Activated CD8-positive, alpha-beta T cell treated with anti-CD3 and anti-CD28 coated beads for 36 hours (primary cell): Measurements from ENCODE around the gene SMIM15. TPM values are rescaled to one million over a fixed set of nuclear protein-coding genes. Genes with fewer than 3 reads are reported as not detected.

Source experiments
- ATAC-seq: fragments of 200-7000 bp; cut with Tn5 transposase; one replicate; pipeline ENCODE4 v1.10.0; 2021; ENCODE audit warnings: mild to moderate bottlenecking, moderate library complexity
- CTCF ChIA-PET: fragments of 350-600 bp; sonication (Branson Sonifier 250); formaldehyde crosslinking; loops from one replicate; lab custom pipeline; 2021; ENCODE audit warnings: antibody characterized with exemption; lab: Charles Lee
- POLR2A ChIA-PET: fragments of 350-600 bp; sonication (Branson Sonifier 250); formaldehyde crosslinking; loops from one replicate; lab custom pipeline; 2021; ENCODE audit warnings: antibody characterized with exemption; lab: Charles Lee
- DNase-seq: peaks from one replicate; pipeline ENCODE4 v3.0.0-alpha.2; 2020
- H3K27ac Mint-ChIP-seq: one replicate; pipeline ENCODE4 v1.8.0; 2021; ENCODE audit warnings: mild to moderate bottlenecking, mixed read lengths
- H3K27me3 Mint-ChIP-seq: one replicate; pipeline ENCODE4 v1.8.0; 2021; ENCODE audit warnings: mixed read lengths
- H3K36me3 Mint-ChIP-seq: one replicate; pipeline ENCODE4 v1.8.0; 2021; ENCODE audit warnings: low read depth, mixed read lengths
- H3K4me1 Mint-ChIP-seq: one replicate; pipeline ENCODE4 v1.8.0; 2021; ENCODE audit warnings: low read depth, mixed read lengths
- H3K4me3 Mint-ChIP-seq: one replicate; pipeline ENCODE4 v1.8.0; 2021; ENCODE audit warnings: mild to moderate bottlenecking, moderate library complexity, mixed read lengths
- H3K9me3 Mint-ChIP-seq: one replicate; pipeline ENCODE4 v1.8.0; 2021; ENCODE audit warnings: mixed read lengths
- CTCF ChIP-seq: fragments of 200-600 bp; IDR thresholded peaks from one replicate; pipeline ENCODE4 v1.8.0; 2022; ENCODE audit warnings: antibody characterized with exemption, mild to moderate bottlenecking
- intact Hi-C: fragments of 100-400 bp; cut with micrococcal nuclease; formaldehyde crosslinking; loops from one replicate; pipeline ENCODE4 v1.10.0; 2022
- total RNA-seq, 2 experiments: library from RNA; stranded (reverse); gene quantifications; one replicate each; pipeline ENCODE4 v1.2.3, GENCODE V29; 2021

SMIM15 gene
- total RNA-seq, 2 experiments from 2014 or later = 58.9 to 64.3 TPM

DNA sequence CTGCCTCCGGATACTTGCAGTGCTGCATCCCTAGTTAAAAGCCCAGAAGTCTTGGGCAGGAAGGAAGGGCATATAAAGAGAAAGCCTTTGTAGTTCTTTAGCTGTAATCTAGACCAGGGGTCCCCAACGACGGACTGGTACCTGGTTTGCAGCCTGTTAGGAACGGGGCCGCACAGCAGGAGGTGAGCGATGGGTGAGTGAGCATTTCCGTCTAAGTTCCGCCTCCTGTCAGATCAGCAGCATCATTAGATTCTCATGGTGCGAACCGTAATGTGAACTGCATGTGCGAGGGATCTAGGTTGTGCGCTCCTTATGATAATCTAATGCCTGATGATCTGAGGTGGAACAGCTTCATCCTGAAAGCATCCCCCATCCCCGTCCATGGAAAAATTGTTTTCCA, 1.6 kb upstream of the SMIM15 start:
- ATAC-seq (no peak), DNase-seq (no peak)
- Mint-ChIP-seq H3K4me3 (peak overlapping the region; percentile 95), H3K27ac (no peak overlapping the region), H3K36me3 (peaks cover 32% of the 10 kb centered on the region), H3K27me3 (no peaks in the 10 kb centered on the region), H3K9me3 (no peaks in the 10 kb centered on the region), H3K4me1 (peaks cover 30% of the 10 kb centered on the region)
- intact Hi-C loops = no loop called here
- TF ChIP-seq CTCF = no peak
- ChIA-PET POLR2A (interaction anchor here (1.3 kb wide), 1 partner anchor 13 kb away, joined by 3 read pairs; no protein-coding TSS in a partner anchor), CTCF (interaction anchor here (0.7 to 1.3 kb wide), 4 partner anchors 109 to 495 kb away, joined by 3 to 4 read pairs (median 4); no protein-coding TSS in a partner anchor)

GRCh38 chr5:61162832-61163567, 732 bp upstream of the SMIM15 start:
- CTCF ChIA-PET = interaction anchor here (1.3 kb wide), 1 partner anchor 108 kb away, joined by 4 read pairs; no protein-coding TSS in a partner anchor
- POLR2A ChIA-PET = interaction anchor here (1.0 to 1.3 kb wide), 5 partner anchors 14 to 173 kb away, joined by 3 read pairs; no protein-coding TSS in a partner anchor
- ATAC-seq (no peak), DNase-seq (no peak)
- H3K9me3 Mint-ChIP-seq = peaks cover 2% of the 10 kb centered on the region
- H3K4me1 Mint-ChIP-seq = peaks cover 34% of the 10 kb centered on the region
- peak overlapping the region; percentile 96 for H3K27ac Mint-ChIP-seq
- no peak for TF ChIP-seq CTCF
- no peaks in the 10 kb centered on the region for H3K27me3 Mint-ChIP-seq
- H3K4me3 Mint-ChIP-seq = peak overlapping the region; percentile 95
- intact Hi-C loops = no loop called here
- H3K36me3 Mint-ChIP-seq = peaks cover 40% of the 10 kb centered on the region

DNA sequence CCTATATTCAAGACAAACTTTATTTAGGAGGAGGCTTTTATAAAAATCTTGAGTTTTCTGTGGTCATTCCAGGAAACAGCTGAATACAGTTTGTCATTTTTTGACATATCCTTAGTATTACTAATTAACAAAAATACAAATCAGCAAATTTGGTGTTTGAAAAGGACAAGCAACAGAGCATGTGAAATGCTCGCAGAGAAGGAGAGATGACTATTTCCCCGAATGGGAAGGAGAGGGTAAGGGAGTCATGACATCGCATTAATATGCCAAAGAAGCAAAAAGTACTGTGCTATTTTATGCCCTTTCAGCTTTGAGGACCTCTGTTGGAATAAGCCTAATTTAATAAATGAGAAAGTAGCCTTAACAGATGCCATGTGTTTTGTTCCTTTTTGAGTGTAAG, 1.8 kb downstream of the SMIM15 start:
- ATAC-seq = no peak
- no peaks in the 10 kb centered on the region for H3K27me3 Mint-ChIP-seq
- DNase-seq = no peak
- peak overlapping the region; percentile 68 for H3K27ac Mint-ChIP-seq
- no peak for TF ChIP-seq CTCF
- peaks cover 34% of the 10 kb centered on the region for H3K4me1 Mint-ChIP-seq
- ChIA-PET POLR2A (no interaction called here), CTCF (no interaction called here)
- H3K9me3 Mint-ChIP-seq = peaks cover 4% of the 10 kb centered on the region
- peak overlapping the region; percentile 95 for H3K4me3 Mint-ChIP-seq
- intact Hi-C loops = no loop called here
- H3K36me3 Mint-ChIP-seq = peaks cover 54% of the 10 kb centered on the region

DNA sequence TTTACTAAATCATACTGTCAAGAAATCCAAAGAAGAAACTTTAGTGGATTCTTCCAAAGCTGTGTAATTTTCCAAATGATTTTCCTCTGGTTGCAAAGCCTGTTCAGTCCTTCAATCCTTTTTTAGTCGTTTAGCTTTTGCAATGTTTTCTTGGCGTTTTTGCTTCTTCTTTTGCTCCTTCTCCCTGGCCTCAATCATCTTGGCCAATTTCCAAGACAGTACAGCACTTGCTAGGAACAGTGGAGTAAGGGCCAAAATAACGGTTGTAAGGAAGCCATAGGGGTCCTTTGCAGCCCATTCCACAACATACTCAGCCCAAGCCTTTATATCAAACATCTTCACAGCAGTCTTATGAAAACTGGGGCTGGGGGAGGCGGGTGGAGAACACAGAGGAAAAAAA, 2.4 kb downstream of the SMIM15 start:
- intact Hi-C loops = no loop called here
- peaks cover 34% of the 10 kb centered on the region for H3K4me1 Mint-ChIP-seq
- ChIA-PET POLR2A (no interaction called here), CTCF (no interaction called here)
- peak overlapping the region; percentile 68 for H3K27ac Mint-ChIP-seq
- ATAC-seq (no peak), DNase-seq (no peak)
- TF ChIP-seq CTCF = no peak
- H3K9me3 Mint-ChIP-seq = peaks cover 8% of the 10 kb centered on the region
- H3K4me3 Mint-ChIP-seq = no peak overlapping the region
- H3K36me3 Mint-ChIP-seq = peaks cover 60% of the 10 kb centered on the region
- no peaks in the 10 kb centered on the region for H3K27me3 Mint-ChIP-seq

GRCh38 chr5:61159070-61159469, 3.2 kb downstream of the SMIM15 start:
- TF ChIP-seq CTCF = no peak
- ChIA-PET CTCF (interaction anchor here (1.5 kb wide), 1 partner anchor 16 kb away, joined by 3 read pairs; no protein-coding TSS in a partner anchor), POLR2A (no interaction called here)
- H3K27ac Mint-ChIP-seq = no peak overlapping the region
- ATAC-seq = no peak
- intact Hi-C loops = no loop called here
- H3K4me1 Mint-ChIP-seq = peaks cover 34% of the 10 kb centered on the region
- peaks cover 68% of the 10 kb centered on the region for H3K36me3 Mint-ChIP-seq
- no peak overlapping the region for H3K4me3 Mint-ChIP-seq
- no peak for DNase-seq
- H3K9me3 Mint-ChIP-seq = peaks cover 10% of the 10 kb centered on the region
- H3K27me3 Mint-ChIP-seq = no peaks in the 10 kb centered on the region
